BJ (cell line): ENCODE data around the gene TAF6. TPM values are rescaled to one million over a fixed set of nuclear protein-coding genes. Genes with fewer than 3 reads are reported as not detected.

Experiments used
- CTCF ChIA-PET: fragments of 350-600 bp; formaldehyde crosslinking; extraction: SDS; loops from one replicate; lab custom pipeline; 2021; ENCODE audit warnings: antibody characterized with exemption, inconsistent platforms; lab: Yijun Ruan, JAX
- POLR2A ChIA-PET: fragments of 300-600 bp; sonication (Branson Sonifier 250); formaldehyde crosslinking; extraction: SDS; loops from one replicate; lab custom pipeline; 2021; ENCODE audit warnings: antibody characterized with exemption; lab: Charles Lee
- DNase-seq: peaks from one replicate; pipeline ENCODE4 v3.0.0-alpha.2; 2011; ENCODE audit warnings: low read depth
- H3K27me3 ChIP-seq: 2 replicates; pipeline ENCODE4 v1.6.0; 2011; ENCODE audit warnings: low read length; ENCODE audit not compliant: control insufficient read depth, insufficient read depth
- H3K36me3 ChIP-seq: 2 replicates; pipeline ENCODE4 v1.5.1; 2011; ENCODE audit warnings: low read length; ENCODE audit not compliant: control insufficient read depth, insufficient read depth
- H3K4me3 ChIP-seq: 2 replicates; pipeline ENCODE4 v1.5.1; 2011; ENCODE audit warnings: low read depth, mild to moderate bottlenecking, control low read depth, low read length
- CTCF ChIP-seq: IDR thresholded peaks from 2 replicates; pipeline ENCODE4 v1.5.1; 2011; ENCODE audit warnings: low read depth, mild to moderate bottlenecking, control low read depth, inconsistent platforms, low read length, moderate library complexity; ENCODE audit not compliant: insufficient read depth
- polyA plus RNA-seq: library from polyadenylated mRNA; depleted of rRNA; stranded (reverse); fragments of >200 nt; gene quantifications from 2 replicates; pipeline ENCODE4 v1.2.3, GENCODE V29; 2011

Gene TAF6
- polyA plus RNA-seq, 1 experiment = 39.5 TPM

- POLR2A ChIA-PET = no interaction called here
- Histone ChIP-seq H3K27me3 (no peaks in the 10 kb centered on the region), H3K36me3 (no peaks in the 10 kb centered on the region), H3K4me3 (no peak overlapping the region)
- CTCF ChIA-PET = interaction anchor here (5.1 kb wide), 1 partner anchor 11 kb away, joined by 49 read pairs; no protein-coding TSS in a partner anchor
- TF ChIP-seq CTCF = no peak
- no peak for DNase-seq
These were observed 22.4 kb upstream of the TAF6 start for GRCh38 chr7:100141555-100141949.

- POLR2A ChIA-PET = no interaction called here
- no peak for TF ChIP-seq CTCF
- no peak overlapping the region for H3K4me3 ChIP-seq
- no peak for DNase-seq
- no peaks in the 10 kb centered on the region for H3K36me3 ChIP-seq
- CTCF ChIA-PET = interaction anchor here (0.5 to 1.0 kb wide), 3 partner anchors 13 to 77 kb away, joined by 3 read pairs; no protein-coding TSS in a partner anchor
- H3K27me3 ChIP-seq = no peaks in the 10 kb centered on the region
These were observed 18.9 kb upstream of the TAF6 start for GRCh38 chr7:100137851-100138760.

GRCh38 chr7:100132697-100133151, 13.6 kb upstream of the TAF6 start:
- POLR2A ChIA-PET = no interaction called here
- H3K36me3 ChIP-seq = no peaks in the 10 kb centered on the region
- no peak overlapping the region for H3K4me3 ChIP-seq
- peak; percentile 92 for TF ChIP-seq CTCF
- CTCF ChIA-PET = interaction anchor here (0.6 to 9.6 kb wide), 29 partner anchors 9 to 275 kb away, joined by 3 to 147 read pairs (median 4); partner anchors contain the start of genes AP4M1, GAL3ST4, GPC2 and LAMTOR4
- DNase-seq = no peak
- no peaks in the 10 kb centered on the region for H3K27me3 ChIP-seq

- POLR2A ChIA-PET = no interaction called here
- DNase-seq = no peak
- H3K36me3 ChIP-seq = no peaks in the 10 kb centered on the region
- CTCF ChIA-PET = interaction anchor here (0.6 to 9.6 kb wide), 30 partner anchors 9 to 275 kb away, joined by 3 to 147 read pairs (median 4); partner anchors contain the start of genes AP4M1, AZGP1, GAL3ST4 and LAMTOR4
- no peaks in the 10 kb centered on the region for H3K27me3 ChIP-seq
- no peak for TF ChIP-seq CTCF
- no peak overlapping the region for H3K4me3 ChIP-seq
These were observed 13.0 kb upstream of the TAF6 start for GRCh38 chr7:100132126-100132525.
